Measurements from ENCODE around the gene RALY. TPM values are rescaled to one million over a fixed set of nuclear protein-coding genes. Genes with fewer than 3 reads are reported as not detected.

Gene RALY
- total and polyA plus RNA-seq, 7 experiments from 2014 or later: 99.0 to 202 (median 121) TPM

DNA sequence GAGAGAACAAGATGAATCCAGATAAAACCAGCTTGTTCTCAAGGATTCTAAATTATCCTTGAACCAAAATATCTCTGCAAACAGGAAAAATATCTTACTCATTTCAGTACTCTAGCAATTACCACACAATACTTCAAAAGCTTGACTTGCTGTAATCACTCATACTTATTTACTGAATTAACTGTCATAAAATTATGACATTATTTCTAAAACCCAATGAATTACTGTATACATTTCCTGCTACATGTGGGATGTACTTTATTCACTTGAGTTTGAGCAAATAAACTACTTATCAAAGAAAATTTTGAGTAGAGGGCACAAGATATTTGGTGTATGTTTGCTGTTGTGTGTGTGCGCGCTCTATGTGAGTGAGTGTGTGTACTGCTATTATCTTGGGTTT lies 108.6 kb downstream of the RALY start:
- CTCF ChIA-PET: interaction anchor here (1.2 kb wide), 1 partner anchor 10 kb away, joined by 6 read pairs; the partner anchor contains the start of gene EIF2S2
- peak overlapping the region in 7 of 9 donors; percentile 0 to 88 (median 62) for H3K27ac Mint-ChIP-seq
- DNase-seq (no peak), ATAC-seq (no peak)
- no peaks in the 10 kb centered on the region for H3K27me3 Mint-ChIP-seq
- Histone ChIP-seq H3K4me3 (ENCODE audit: low read length) (no peak overlapping the region), H3K4me1 (ENCODE audit: control insufficient read depth in 2 of 2, insufficient read depth in 2 of 2, low read length in 2 of 2) (peaks cover 7 to 14% of the 10 kb centered on the region in 2 donors), H3K27ac (ENCODE audit: low read depth, low read length) (no peak overlapping the region), H3K9me3 (ENCODE audit: control insufficient read depth in 2 of 3, low read length in 3 of 3) (no peaks in the 10 kb centered on the region), H3K36me3 (ENCODE audit: control insufficient read depth in 2 of 3, insufficient read depth in 3 of 3, low read length in 3 of 3) (peaks cover 22 to 77% (median 25%) of the 10 kb centered on the region in 3 experiments), H3K27me3 (ENCODE audit: control insufficient read depth in 2 of 2, insufficient read depth in 2 of 2, low read length in 2 of 2) (no peaks in the 10 kb centered on the region)
- H3K36me3 Mint-ChIP-seq: peaks cover 17 to 50% (median 42%) of the 10 kb centered on the region in 5 donors
- no peaks in the 10 kb centered on the region for H3K9me3 Mint-ChIP-seq
- intact Hi-C loops (cut with micrococcal nuclease): no loop called here
- H3K4me1 Mint-ChIP-seq: peaks cover 25 to 60% (median 48%) of the 10 kb centered on the region in 7 donors
- H3K4me3 Mint-ChIP-seq: no peak overlapping the region
- POLR2A ChIA-PET: interaction anchor here (1.2 to 2.6 kb wide), 2 partner anchors 10 to 109 kb away, joined by 3 to 16 read pairs; partner anchors contain the start of genes EIF2S2 and RALY

DNA sequence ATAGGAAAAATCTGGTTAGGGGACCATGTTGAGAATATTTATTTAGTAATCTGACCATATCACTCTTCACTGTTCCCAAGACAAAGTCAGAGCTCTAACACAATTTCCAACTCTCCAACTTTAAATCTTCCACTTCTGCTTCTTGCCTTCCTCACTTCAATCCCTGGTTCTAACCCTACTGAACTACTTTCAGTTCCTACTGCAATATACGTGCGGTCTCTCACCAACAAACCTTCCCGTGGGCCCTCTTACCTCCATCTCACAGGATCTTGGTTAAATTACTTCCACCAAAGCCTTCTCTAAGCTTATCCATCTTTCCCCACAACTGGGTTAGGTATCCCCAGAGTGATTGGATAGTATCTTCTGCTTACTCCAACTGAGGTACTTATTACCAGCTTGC lies 110.3 kb downstream of the RALY start:
- H3K4me1 Mint-ChIP-seq: peaks cover 33 to 74% (median 65%) of the 10 kb centered on the region in 7 donors
- H3K9me3 Mint-ChIP-seq: no peaks in the 10 kb centered on the region
- H3K4me3 ChIP-seq (ENCODE audit: low read length): no peak overlapping the region
- DNase-seq (no peak), ATAC-seq (no peak)
- H3K9me3 ChIP-seq (ENCODE audit: control insufficient read depth in 2 of 3, low read length in 3 of 3): no peaks in the 10 kb centered on the region
- CTCF ChIA-PET: no interaction called here
- peaks cover 24 to 25% of the 10 kb centered on the region in 2 donors for H3K4me1 ChIP-seq (ENCODE audit: control insufficient read depth in 2 of 2, insufficient read depth in 2 of 2, low read length in 2 of 2)
- POLR2A ChIA-PET: interaction anchor here (0.8 to 2.6 kb wide), 2 partner anchors 8 to 11 kb away, joined by 3 to 16 read pairs; partner anchors contain the start of gene EIF2S2
- peak overlapping the region in 1 of 10 donors; percentile 38 for H3K4me3 Mint-ChIP-seq
- no peak overlapping the region for H3K27ac ChIP-seq (ENCODE audit: low read depth, low read length)
- peaks cover 16 to 61% (median 19%) of the 10 kb centered on the region in 3 experiments for H3K36me3 ChIP-seq (ENCODE audit: control insufficient read depth in 2 of 3, insufficient read depth in 3 of 3, low read length in 3 of 3)
- intact Hi-C loops (cut with micrococcal nuclease): no loop called here
- H3K27ac Mint-ChIP-seq: peak overlapping the region; percentile 22 to 85 (median 73)
- H3K27me3 ChIP-seq (ENCODE audit: control insufficient read depth in 2 of 2, insufficient read depth in 2 of 2, low read length in 2 of 2): no peaks in the 10 kb centered on the region
- no peaks in the 10 kb centered on the region for H3K27me3 Mint-ChIP-seq
- H3K36me3 Mint-ChIP-seq: peaks cover 17 to 49% (median 39%) of the 10 kb centered on the region in 5 donors

DNA sequence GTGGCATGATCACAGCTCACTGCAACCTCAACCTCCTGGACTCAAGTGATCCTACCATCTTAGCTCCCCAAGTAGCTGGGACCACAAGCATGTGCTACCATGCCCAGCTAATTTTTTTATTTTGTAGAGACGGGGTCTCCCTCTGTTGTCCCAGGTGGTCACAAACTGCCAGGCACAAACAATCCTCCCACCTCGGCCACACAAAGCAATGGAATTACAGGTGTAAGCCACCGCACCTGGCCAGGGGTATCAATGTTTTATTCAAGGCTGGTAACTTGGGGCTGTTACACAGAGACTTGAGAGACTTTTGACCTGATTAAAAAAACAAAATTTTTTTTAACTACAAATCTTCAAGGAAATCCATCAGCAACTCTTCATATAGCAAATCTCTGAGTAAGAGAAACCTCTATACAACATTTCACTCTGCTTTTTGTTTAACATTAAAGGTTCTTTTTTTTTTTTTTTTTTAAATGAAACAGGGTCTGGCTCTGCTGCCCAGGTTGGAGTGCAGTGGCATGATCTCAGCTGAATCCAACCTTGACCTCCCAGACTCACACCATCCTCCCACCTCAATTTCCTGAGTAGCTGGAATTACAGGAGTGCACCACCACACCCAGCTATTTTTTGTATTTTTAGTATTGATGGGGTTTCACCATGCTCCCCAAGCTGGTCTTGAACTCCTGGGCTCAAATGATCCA lies 112.4 kb downstream of the RALY start:
- peak overlapping the region in 8 of 9 donors; percentile 18 to 84 (median 67) for H3K27ac Mint-ChIP-seq
- peak overlapping the region; percentile 43 for H3K27ac ChIP-seq (ENCODE audit: low read depth, low read length)
- ChIA-PET CTCF (no interaction called here), POLR2A (no interaction called here)
- H3K4me1 Mint-ChIP-seq: peaks cover 47 to 86% (median 81%) of the 10 kb centered on the region in 7 donors
- peaks cover 16 to 41% (median 19%) of the 10 kb centered on the region in 3 experiments for H3K36me3 ChIP-seq (ENCODE audit: control insufficient read depth in 2 of 3, insufficient read depth in 3 of 3, low read length in 3 of 3)
- H3K9me3 ChIP-seq (ENCODE audit: control insufficient read depth in 2 of 3, low read length in 3 of 3): no peaks in the 10 kb centered on the region
- no peaks in the 10 kb centered on the region for H3K27me3 ChIP-seq (ENCODE audit: control insufficient read depth in 2 of 2, insufficient read depth in 2 of 2, low read length in 2 of 2)
- intact Hi-C loops (cut with micrococcal nuclease): no loop called here
- H3K4me3 ChIP-seq (ENCODE audit: low read length): no peak overlapping the region
- peaks cover 0 to 1% (median 0%) of the 10 kb centered on the region in 11 donors for H3K9me3 Mint-ChIP-seq
- H3K4me1 ChIP-seq (ENCODE audit: control insufficient read depth in 2 of 2, insufficient read depth in 2 of 2, low read length in 2 of 2): peaks cover 37% of the 10 kb centered on the region in 2 donors
- H3K36me3 Mint-ChIP-seq: peaks cover 17 to 43% (median 33%) of the 10 kb centered on the region in 5 donors
- DNase-seq: no peak
- ATAC-seq: no peak
- H3K27me3 Mint-ChIP-seq: no peaks in the 10 kb centered on the region
- H3K4me3 Mint-ChIP-seq: peak overlapping the region in 5 of 10 donors; percentile 3 to 94 (median 18)

DNA sequence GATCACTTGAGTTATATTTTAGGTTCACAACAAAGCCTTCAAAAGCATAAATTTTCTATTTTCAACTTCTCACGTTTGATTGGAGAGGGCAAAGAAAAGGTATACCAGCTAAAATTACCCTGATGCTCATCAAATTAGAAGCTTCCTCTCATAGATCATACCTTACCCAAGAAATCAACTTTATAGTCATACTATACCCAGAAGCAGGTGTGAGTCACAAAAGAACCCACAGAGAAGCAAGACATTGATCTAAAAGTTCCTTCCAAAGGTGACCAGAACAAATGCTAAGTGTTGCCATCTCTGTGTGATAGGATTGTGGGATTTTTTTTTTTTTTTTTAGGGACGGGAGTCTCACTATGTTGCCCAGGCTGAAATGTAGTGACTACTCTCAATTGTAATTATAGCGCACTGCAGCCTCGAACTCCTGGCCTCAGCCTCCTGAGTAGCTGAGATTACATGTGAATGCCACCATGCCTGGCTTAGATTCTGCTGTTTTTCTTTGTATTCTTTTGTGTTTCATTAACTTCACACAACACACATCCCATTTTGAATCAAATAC lies 115.0 kb downstream of the RALY start:
- peaks cover 37% of the 10 kb centered on the region in 2 donors for H3K4me1 ChIP-seq (ENCODE audit: control insufficient read depth in 2 of 2, insufficient read depth in 2 of 2, low read length in 2 of 2)
- H3K4me3 Mint-ChIP-seq: peak overlapping the region; percentile 8 to 98 (median 48)
- ATAC-seq (no peak), DNase-seq (no peak)
- H3K27ac ChIP-seq (ENCODE audit: low read depth, low read length): peak overlapping the region; percentile 8
- H3K36me3 ChIP-seq (ENCODE audit: control insufficient read depth in 2 of 3, insufficient read depth in 3 of 3, low read length in 3 of 3): peaks cover 15 to 23% (median 16%) of the 10 kb centered on the region in 3 experiments
- H3K27me3 Mint-ChIP-seq: peaks cover 0 to 6% (median 0%) of the 10 kb centered on the region in 5 donors
- H3K9me3 ChIP-seq (ENCODE audit: control insufficient read depth in 2 of 3, low read length in 3 of 3): no peaks in the 10 kb centered on the region
- ChIA-PET CTCF (no interaction called here), POLR2A (interaction anchor here (0.7 to 1.7 kb wide), 2 partner anchors 10 to 1017 kb away, joined by 3 to 4 read pairs; no protein-coding TSS in a partner anchor)
- peaks cover 53 to 81% (median 76%) of the 10 kb centered on the region in 7 donors for H3K4me1 Mint-ChIP-seq
- H3K4me3 ChIP-seq (ENCODE audit: low read length): no peak overlapping the region
- intact Hi-C loops (cut with micrococcal nuclease): loop anchor here in 1 of 2 donors (1.0 kb wide), 1 partner anchor 12 kb away; no protein-coding TSS in a partner anchor
- peak overlapping the region; percentile 8 to 84 (median 55) for H3K27ac Mint-ChIP-seq
- H3K36me3 Mint-ChIP-seq: peaks cover 14 to 31% (median 22%) of the 10 kb centered on the region in 5 donors
- no peaks in the 10 kb centered on the region for H3K27me3 ChIP-seq (ENCODE audit: control insufficient read depth in 2 of 2, insufficient read depth in 2 of 2, low read length in 2 of 2)
- H3K9me3 Mint-ChIP-seq: peaks cover 0 to 4% (median 0%) of the 10 kb centered on the region in 11 donors

DNA sequence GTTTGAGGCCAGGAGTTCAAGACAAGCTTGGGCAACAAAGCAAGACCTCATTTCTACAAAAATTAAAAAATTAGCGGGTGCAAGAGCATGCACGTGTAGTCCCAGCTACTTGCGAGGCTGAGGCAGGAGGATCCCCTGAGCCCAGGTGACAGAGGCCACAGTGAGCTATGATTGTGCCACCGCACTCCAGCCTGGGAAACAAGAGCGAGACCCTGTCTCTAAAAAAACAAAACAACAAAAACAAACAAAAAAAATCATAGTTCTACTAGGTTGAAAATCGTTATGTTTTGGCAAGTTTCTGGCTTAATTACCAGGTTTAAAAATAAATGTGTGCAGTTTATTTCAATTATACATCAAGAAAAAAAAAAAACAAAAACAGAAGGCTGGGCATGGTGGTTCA lies 115.7 kb downstream of the RALY start:
- peaks cover 37% of the 10 kb centered on the region in 2 donors for H3K4me1 ChIP-seq (ENCODE audit: control insufficient read depth in 2 of 2, insufficient read depth in 2 of 2, low read length in 2 of 2)
- H3K27ac ChIP-seq (ENCODE audit: low read depth, low read length): no peak overlapping the region
- intact Hi-C loops (cut with micrococcal nuclease): no loop called here
- CTCF ChIA-PET: interaction anchor here (0.7 kb wide), 1 partner anchor 323 kb away, joined by 9 read pairs; no protein-coding TSS in a partner anchor
- Mint-ChIP-seq H3K9me3 (peaks cover 0 to 4% (median 0%) of the 10 kb centered on the region in 11 donors), H3K27ac (peak overlapping the region in 8 of 9 donors; percentile 29 to 98 (median 49)), H3K4me3 (peak overlapping the region in 9 of 10 donors; percentile 54 to 98 (median 62)), H3K36me3 (peaks cover 9 to 24% (median 16%) of the 10 kb centered on the region in 5 donors), H3K27me3 (peaks cover 0 to 6% (median 0%) of the 10 kb centered on the region in 5 donors), H3K4me1 (peaks cover 49 to 76% (median 70%) of the 10 kb centered on the region in 7 donors)
- peaks cover 9 to 16% (median 11%) of the 10 kb centered on the region in 3 experiments for H3K36me3 ChIP-seq (ENCODE audit: control insufficient read depth in 2 of 3, insufficient read depth in 3 of 3, low read length in 3 of 3)
- no peaks in the 10 kb centered on the region for H3K27me3 ChIP-seq (ENCODE audit: control insufficient read depth in 2 of 2, insufficient read depth in 2 of 2, low read length in 2 of 2)
- POLR2A ChIA-PET: interaction anchor here (0.7 to 1.7 kb wide), 2 partner anchors 9 to 715 kb away, joined by 3 to 4 read pairs; no protein-coding TSS in a partner anchor
- H3K4me3 ChIP-seq (ENCODE audit: low read length): no peak overlapping the region
- no peak for ATAC-seq
- H3K9me3 ChIP-seq (ENCODE audit: control insufficient read depth in 2 of 3, low read length in 3 of 3): no peaks in the 10 kb centered on the region
- no peak for DNase-seq

All from naive thymus-derived CD4-positive, alpha-beta T cell (primary cell).